Tibial nerve (tissue), 4 donors: Measurements from ENCODE around the gene WWTR1. TPM values are rescaled to one million over a fixed set of nuclear protein-coding genes. Genes with fewer than 3 reads are reported as not detected.

Experiments used
- DNase-seq, 2 donors: peaks; one replicate each; pipeline ENCODE4 v3.0.0-alpha.2; 2019; ENCODE audit warnings: low spot score in 2 of 2
- H3K27ac ChIP-seq, 4 donors: fragments of 200-600 bp; sonication (generic) in 3 of 4; one replicate each; pipeline ENCODE4 v1.5.1; 2017 to 2019; ENCODE audit warnings: mild to moderate bottlenecking in 1 of 4
- H3K27me3 ChIP-seq, 2 donors: fragments of 200-600 bp; sonication (generic) in 1 of 2; one replicate each; pipeline versions ENCODE4 v1.5.1 to v1.6.0; 2017 to 2019
- H3K36me3 ChIP-seq, 3 donors: fragments of 200-600 bp; sonication (generic); one replicate each; pipeline ENCODE4 v1.5.1; 2018 to 2019
- H3K4me1 ChIP-seq, 4 donors: fragments of 200-600 bp; sonication (generic) in 3 of 4; one replicate each; pipeline ENCODE4 v1.5.1; 2017 to 2019
- H3K4me3 ChIP-seq, 4 donors: fragments of 200-600 bp; sonication (generic) in 3 of 4; one replicate each; pipeline ENCODE4 v1.5.1; 2017 to 2019; ENCODE audit warnings: mild to moderate bottlenecking in 1 of 4, moderate library complexity in 1 of 4
- H3K9me3 ChIP-seq, 4 donors: fragments of 200-600 bp; sonication (generic) in 3 of 4; one replicate each; pipeline ENCODE4 v1.5.1; 2017 to 2019
- EP300 ChIP-seq, 2 donors: sonication (generic); formaldehyde crosslinking; IDR thresholded peaks; one replicate each; pipeline ENCODE4 v1.6.1; 2017; ENCODE audit warnings: antibody characterized with exemption in 2 of 2, mild to moderate bottlenecking in 1 of 2
- POLR2A ChIP-seq, 2 donors: fragments of 450-650 bp; IDR thresholded peaks; one replicate each; pipeline ENCODE4 v1.6.1; 2017; ENCODE audit warnings: antibody characterized with exemption in 2 of 2, mild to moderate bottlenecking in 2 of 2, moderate library complexity in 2 of 2
- WGBS, 2 donors: methylation state at CpG; one replicate each; pipeline ENCODE4 v1.1.5; 2018; 5-methylcytosine and 5-hydroxymethylcytosine counted together
- total RNA-seq, 4 donors: library from RNA; depleted of rRNA; stranded (reverse); fragments of >200 nt; gene quantifications; one replicate each; pipeline ENCODE4 v1.1.0, GENCODE V29; 2016
- TF ChIP-seq, protein P1 (sequence below), 5 experiments: fragments of 200-600 bp in 3 of 5; fragments of 450-650 bp in 2 of 5; sonication (generic) in 3 of 5; IDR thresholded peaks; one replicate each; pipeline ENCODE4 v1.5.1; 2016 to 2019; ENCODE audit warnings: antibody characterized with exemption in 5 of 5, mild to moderate bottlenecking in 3 of 5, moderate library complexity in 2 of 5

Gene WWTR1
- total RNA-seq, 4 donors from 2014 or later, result 86.5 to 130 (median 113) TPM

DNA sequence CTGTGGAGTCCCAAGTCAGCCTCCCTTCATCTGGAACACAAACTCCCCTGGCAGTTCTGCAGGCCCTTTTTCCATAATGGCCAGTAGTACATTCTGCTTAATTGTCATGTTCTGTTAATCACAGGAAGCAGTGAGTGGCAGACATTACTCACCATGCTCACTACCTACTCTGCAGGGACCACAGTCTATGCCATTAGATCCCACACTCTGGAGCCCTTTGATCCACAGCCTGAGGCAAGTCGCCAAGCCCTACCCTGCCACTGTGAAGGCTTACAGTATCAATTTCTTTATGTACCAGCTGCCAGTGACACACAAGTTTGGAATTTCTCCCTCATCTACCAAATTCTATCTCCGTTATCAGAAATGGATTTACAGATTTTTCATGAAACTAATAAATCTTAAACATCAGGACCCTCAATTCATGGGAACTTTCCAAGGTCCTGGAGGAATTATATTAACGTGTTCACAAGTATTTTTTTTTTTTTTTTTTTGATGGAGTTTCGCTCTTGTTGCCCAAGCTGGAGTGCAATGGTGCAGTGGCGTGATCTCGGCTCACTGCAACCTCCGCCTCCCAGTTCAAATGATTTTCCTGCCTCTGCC lies 20.6 kb upstream of the WWTR1 start:
- Histone ChIP-seq H3K36me3 (no peaks in the 10 kb centered on the region), H3K27ac (no peak overlapping the region), H3K4me1 (no peaks in the 10 kb centered on the region), H3K27me3 (no peaks in the 10 kb centered on the region), H3K4me3 (no peak overlapping the region), H3K9me3 (no peaks in the 10 kb centered on the region)
- 90 to 92% methylated on average over 7 of the region's 7 CpGs for WGBS, 2 donors
- TF ChIP-seq POLR2A (IDR thresholded peaks at IDR 0.05), result no peak
- TF ChIP-seq, protein P1, sequence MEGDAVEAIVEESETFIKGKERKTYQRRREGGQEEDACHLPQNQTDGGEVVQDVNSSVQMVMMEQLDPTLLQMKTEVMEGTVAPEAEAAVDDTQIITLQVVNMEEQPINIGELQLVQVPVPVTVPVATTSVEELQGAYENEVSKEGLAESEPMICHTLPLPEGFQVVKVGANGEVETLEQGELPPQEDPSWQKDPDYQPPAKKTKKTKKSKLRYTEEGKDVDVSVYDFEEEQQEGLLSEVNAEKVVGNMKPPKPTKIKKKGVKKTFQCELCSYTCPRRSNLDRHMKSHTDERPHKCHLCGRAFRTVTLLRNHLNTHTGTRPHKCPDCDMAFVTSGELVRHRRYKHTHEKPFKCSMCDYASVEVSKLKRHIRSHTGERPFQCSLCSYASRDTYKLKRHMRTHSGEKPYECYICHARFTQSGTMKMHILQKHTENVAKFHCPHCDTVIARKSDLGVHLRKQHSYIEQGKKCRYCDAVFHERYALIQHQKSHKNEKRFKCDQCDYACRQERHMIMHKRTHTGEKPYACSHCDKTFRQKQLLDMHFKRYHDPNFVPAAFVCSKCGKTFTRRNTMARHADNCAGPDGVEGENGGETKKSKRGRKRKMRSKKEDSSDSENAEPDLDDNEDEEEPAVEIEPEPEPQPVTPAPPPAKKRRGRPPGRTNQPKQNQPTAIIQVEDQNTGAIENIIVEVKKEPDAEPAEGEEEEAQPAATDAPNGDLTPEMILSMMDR (IDR thresholded peaks at IDR 0.05), result no peak
- TF ChIP-seq EP300 (IDR thresholded peaks at IDR 0.05), result no peak
- DNase-seq, result no peak

DNA sequence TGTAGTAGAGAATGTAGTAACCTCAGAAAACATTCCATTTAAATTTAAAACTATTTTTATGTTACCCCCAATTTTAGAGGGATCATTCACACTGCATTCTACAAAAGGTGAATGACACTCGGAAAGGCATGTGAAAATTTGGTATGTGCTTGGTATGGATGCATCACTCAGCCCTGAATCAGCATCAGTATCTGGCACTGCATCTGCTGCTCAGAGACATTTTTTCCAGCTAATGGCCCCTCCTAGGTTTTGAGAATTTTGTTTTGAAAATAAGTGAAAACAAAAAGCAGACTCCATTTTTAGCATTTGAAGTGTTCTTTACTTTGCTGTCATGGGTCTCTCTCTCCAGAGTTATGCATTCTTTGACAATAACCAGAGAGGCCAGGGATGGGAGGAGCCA lies 15.6 kb upstream of the WWTR1 start:
- Histone ChIP-seq H3K27ac (no peak overlapping the region), H3K36me3 (no peaks in the 10 kb centered on the region), H3K4me1 (no peaks in the 10 kb centered on the region), H3K27me3 (no peaks in the 10 kb centered on the region), H3K9me3 (no peaks in the 10 kb centered on the region), H3K4me3 (no peak overlapping the region)
- no peak for TF ChIP-seq EP300 (IDR thresholded peaks at IDR 0.05)
- TF ChIP-seq, protein P1 (IDR thresholded peaks at IDR 0.05), result no peak
- no peak for TF ChIP-seq POLR2A (IDR thresholded peaks at IDR 0.05)
- WGBS, 2 donors, result 92 to 96% methylated on average over 1 of the region's 1 CpG
- no peak for DNase-seq

GRCh38 chr3:149670742-149671492 lies 13.1 kb upstream of the WWTR1 start:
- no peak for DNase-seq
- H3K27me3 ChIP-seq, result no peaks in the 10 kb centered on the region
- 55 to 61% methylated on average over 10 of the region's 10 CpGs for WGBS, 2 donors
- H3K36me3 ChIP-seq, result no peaks in the 10 kb centered on the region
- TF ChIP-seq EP300 (IDR thresholded peaks at IDR 0.05), result no peak
- TF ChIP-seq POLR2A (IDR thresholded peaks at IDR 0.05), result no peak
- TF ChIP-seq, protein P1 (IDR thresholded peaks at IDR 0.05), result no peak
- H3K9me3 ChIP-seq, result no peaks in the 10 kb centered on the region
- no peak overlapping the region for H3K4me3 ChIP-seq
- H3K27ac ChIP-seq, result no peak overlapping the region
- H3K4me1 ChIP-seq, result no peaks in the 10 kb centered on the region

GRCh38 chr3:149667576-149667975 lies 9.8 kb upstream of the WWTR1 start:
- Histone ChIP-seq H3K27me3 (no peaks in the 10 kb centered on the region), H3K9me3 (no peaks in the 10 kb centered on the region), H3K36me3 (no peaks in the 10 kb centered on the region), H3K4me3 (no peak overlapping the region), H3K4me1 (no peaks in the 10 kb centered on the region), H3K27ac (no peak overlapping the region)
- WGBS, 2 donors, result 72 to 77% methylated on average over 2 of the region's 2 CpGs
- no peak for DNase-seq
- TF ChIP-seq, protein P1 (IDR thresholded peaks at IDR 0.05), result no peak
- TF ChIP-seq EP300 (IDR thresholded peaks at IDR 0.05) (no peak), POLR2A (IDR thresholded peaks at IDR 0.05) (no peak)

- Histone ChIP-seq H3K36me3 (no peaks in the 10 kb centered on the region), H3K9me3 (no peaks in the 10 kb centered on the region), H3K27ac (no peak overlapping the region), H3K4me1 (peaks cover 0 to 17% (median 3%) of the 10 kb centered on the region in 4 donors), H3K4me3 (no peak overlapping the region), H3K27me3 (no peaks in the 10 kb centered on the region)
- TF ChIP-seq EP300 (IDR thresholded peaks at IDR 0.05) (no peak), POLR2A (IDR thresholded peaks at IDR 0.05) (no peak)
- TF ChIP-seq, protein P1 (IDR thresholded peaks at IDR 0.05), result no peak
- WGBS, 2 donors, result 88 to 93% methylated on average over 1 of the region's 1 CpG
- DNase-seq, result no peak
Observed at GRCh38 chr3:149663966-149664365, 6.1 kb upstream of the WWTR1 start.
